ENCODE measurements around the gene RETSAT. TPM values are rescaled to one million over a fixed set of nuclear protein-coding genes. Genes with fewer than 3 reads are reported as not detected.
A peak's percentile ranks its signal among the peaks of the same experiment; 100 is the strongest.

Gene RETSAT
- total and polyA plus RNA-seq, 2 of the 4 experiments (the other 2 are of a cell fraction) = 25.6 to 32.3 TPM

- H3K27me3 ChIP-seq (ENCODE audit: control insufficient read depth, insufficient read depth, low read length) = no peaks in the 10 kb centered on the region
- H4K20me1 ChIP-seq (ENCODE audit: insufficient read depth, low read length) = no peaks in the 10 kb centered on the region
- H2BK20ac ChIP-seq (ENCODE audit: low read depth, low read length) = no peak overlapping the region
- no peak overlapping the region for H4K5ac ChIP-seq (ENCODE audit: low read depth, low read length)
- peak overlapping the region; percentile 20 for H2AK9ac ChIP-seq (replicated peaks; ENCODE audit: low read depth, low read length, poor library complexity)
- H3K79me1 ChIP-seq (ENCODE audit: low read depth in 1 of 2, low read length in 2 of 2) = no peaks in the 10 kb centered on the region
- no TSS peak for BruUV-seq (replicated peaks)
- H2BK120ac ChIP-seq (ENCODE audit: low read depth, low read length) = no peak overlapping the region
- no peak overlapping the region for H4K91ac ChIP-seq (ENCODE audit: insufficient read depth, low read depth, low read length)
- H2BK15ac ChIP-seq (ENCODE audit: low read depth, low read length) = no peak overlapping the region
- intact Hi-C loops (cut with micrococcal nuclease) (no loop called here), dilution Hi-C loops (cut with HindIII; ENCODE audit: low sequenced_read_pairs, unreplicated experiment) (no loop called here), in situ Hi-C loops (cut with MboI; ENCODE audit: low sequenced_read_pairs) (no loop called here)
- POLR2A ChIA-PET (ENCODE audit: unreplicated experiment) = interaction anchor here (0.6 kb wide), 1 partner anchor 629 kb away, joined by 12 read pairs; no protein-coding TSS in a partner anchor
- no peak overlapping the region for H2BK5ac ChIP-seq (ENCODE audit: low read depth, low read length, poor library complexity, severe bottlenecking)
- H3K4me1 ChIP-seq (ENCODE audit: control insufficient read depth, insufficient read depth, low read length) = peaks cover 3% of the 10 kb centered on the region; the same call in 1 of the 2 replicates
- H3K23ac ChIP-seq (ENCODE audit: low read depth, low read length) = no peak overlapping the region
- no peak overlapping the region for H3K27ac ChIP-seq (ENCODE audit: insufficient read depth, low read length)
- ATAC-seq (ENCODE audit: low read depth) (peak; percentile 72), DNase-seq (no peak)
- no peak overlapping the region for H4K8ac ChIP-seq (ENCODE audit: low read depth in 2 of 2, low read length in 2 of 2)
- peaks cover 11% of the 10 kb centered on the region for H3K9me1 ChIP-seq (ENCODE audit: insufficient read depth, low read length)
- H2AK5ac ChIP-seq (ENCODE audit: low read depth, low read length) = no peak overlapping the region
- no peak overlapping the region for H3K4me2 ChIP-seq (ENCODE audit: low read depth, low read length)
- H3K18ac ChIP-seq (ENCODE audit: low read depth, low read length) = no peak overlapping the region
- no peak overlapping the region for H2AFZ ChIP-seq (replicated peaks; ENCODE audit: low read length, poor library complexity)
- no peaks in the 10 kb centered on the region for H3K9me3 ChIP-seq (ENCODE audit: control insufficient read depth, insufficient read depth, low read length)
- H3K9ac ChIP-seq (ENCODE audit: low read depth, low read length) = no peak overlapping the region
- no peak overlapping the region for H3K56ac ChIP-seq (ENCODE audit: extremely low read depth, insufficient read depth, low read length)
- WGBS, 2 experiments (ENCODE audit: extremely low coverage in 2 of 2, insufficient read length in 1 of 2) = 20% methylated on average over 1 of the region's 5 CpGs; no CpG with 5 or more reads in 1 of the 2 experiments
- no peak overlapping the region for H3K4me3 ChIP-seq (ENCODE audit: insufficient read depth, low read depth, low read length)
- H3K14ac ChIP-seq (replicated peaks; ENCODE audit: low read depth, low read length) = no peak overlapping the region
- H3K36me3 ChIP-seq (ENCODE audit: control insufficient read depth, insufficient read depth, low read length) = peaks cover 9% of the 10 kb centered on the region
- CTCF ChIA-PET = no interaction called here
- TF ChIP-seq NFE2L2 (IDR thresholded peaks at IDR 0.05; ENCODE audit: low read depth, low read length) (no peak), ELK1 (IDR thresholded peaks at IDR 0.05; ENCODE audit: borderline replicate concordance, low read depth, low read length) (no peak), MAZ (IDR thresholded peaks at IDR 0.05; ENCODE audit: borderline replicate concordance, low read depth, low read length) (no peak), RFX5 (IDR thresholded peaks at IDR 0.05; ENCODE audit: low read depth, low read length) (no peak), FOS (IDR thresholded peaks at IDR 0.05; ENCODE audit: low read depth, low read length) (no peak), RAD21 (IDR thresholded peaks at IDR 0.05; ENCODE audit: low read length) (no peak), CEBPB (IDR thresholded peaks at IDR 0.05; ENCODE audit: low read depth, low read length) (no peak), SMC3 (IDR thresholded peaks at IDR 0.05; ENCODE audit: low read depth, low read length) (no peak)
- TF ChIP-seq, protein P1, sequence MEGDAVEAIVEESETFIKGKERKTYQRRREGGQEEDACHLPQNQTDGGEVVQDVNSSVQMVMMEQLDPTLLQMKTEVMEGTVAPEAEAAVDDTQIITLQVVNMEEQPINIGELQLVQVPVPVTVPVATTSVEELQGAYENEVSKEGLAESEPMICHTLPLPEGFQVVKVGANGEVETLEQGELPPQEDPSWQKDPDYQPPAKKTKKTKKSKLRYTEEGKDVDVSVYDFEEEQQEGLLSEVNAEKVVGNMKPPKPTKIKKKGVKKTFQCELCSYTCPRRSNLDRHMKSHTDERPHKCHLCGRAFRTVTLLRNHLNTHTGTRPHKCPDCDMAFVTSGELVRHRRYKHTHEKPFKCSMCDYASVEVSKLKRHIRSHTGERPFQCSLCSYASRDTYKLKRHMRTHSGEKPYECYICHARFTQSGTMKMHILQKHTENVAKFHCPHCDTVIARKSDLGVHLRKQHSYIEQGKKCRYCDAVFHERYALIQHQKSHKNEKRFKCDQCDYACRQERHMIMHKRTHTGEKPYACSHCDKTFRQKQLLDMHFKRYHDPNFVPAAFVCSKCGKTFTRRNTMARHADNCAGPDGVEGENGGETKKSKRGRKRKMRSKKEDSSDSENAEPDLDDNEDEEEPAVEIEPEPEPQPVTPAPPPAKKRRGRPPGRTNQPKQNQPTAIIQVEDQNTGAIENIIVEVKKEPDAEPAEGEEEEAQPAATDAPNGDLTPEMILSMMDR (conservative IDR thresholded peaks at IDR 0.05; ENCODE audit: low read depth, low read length) = no peak
- no peak overlapping the region for H3K4ac ChIP-seq (ENCODE audit: low read depth, low read length)
Measured at GRCh38 chr2:85369500-85369899, 15.2 kb upstream of the RETSAT start.

Data from IMR-90 (cell line).